Endometrial microvascular endothelial cells (primary cell): ENCODE measurements around the gene PHACTR2. TPM values are rescaled to one million over a fixed set of nuclear protein-coding genes. Genes with fewer than 3 reads are reported as not detected.
"Not testable (repeated sequence)": the region's sequence is repeated elsewhere in the genome, so short reads cannot be mapped to it uniquely, and the experiment has no call there.

Experiments
- in situ Hi-C: cut with HindIII; loops from 2 replicates; pipeline ENCODE4 v1.10.0; 2017; ENCODE audit warnings: low sequenced_read_pairs, low pct_unique_long_range_greater_than_20kb; ENCODE audit errors: inconsistent ontology term
- total RNA-seq: library from RNA; depleted of rRNA; stranded (reverse); fragments of >200 nt; gene quantifications from one replicate; pipeline ENCODE4 v1.2.3, GENCODE V29; 2015; ENCODE audit errors: inconsistent ontology term

Gene PHACTR2
- total RNA-seq, 1 donor from 2014 or later, result 91.1 TPM

GRCh38 chr6:143828572-143828971 lies 150.8 kb downstream of the PHACTR2 start:
- in situ Hi-C loops, result no loop called here

- in situ Hi-C loops, result no loop called here
Observed at GRCh38 chr6:143836150-143836549, 158.4 kb downstream of the PHACTR2 start.

- in situ Hi-C loops, result no loop called here
Observed at GRCh38 chr6:143838395-143838794, 160.6 kb downstream of the PHACTR2 start.

- in situ Hi-C loops, result no loop called here
Observed at GRCh38 chr6:143839196-143839595, 161.4 kb downstream of the PHACTR2 start.

- in situ Hi-C loops, result no loop called here
Observed at GRCh38 chr6:143840595-143841265, 163.0 kb downstream of the PHACTR2 start.

GRCh38 chr6:143842461-143842901 lies 164.7 kb downstream of the PHACTR2 start:
- in situ Hi-C loops, result no loop called here

GRCh38 chr6:143842902-143843676 lies 165.3 kb downstream of the PHACTR2 start, which contains the start of gene LTV1:
LTV1 (plus strand) TSS chr6:143843338; CDS start chr6:143843478, 140 bp downstream.
- in situ Hi-C loops, result no loop called here

- in situ Hi-C loops, result no loop called here
Observed at GRCh38 chr6:143843677-143843999, 165.9 kb downstream of the PHACTR2 start.

GRCh38 chr6:143844006-143844405 lies 166.2 kb downstream of the PHACTR2 start:
- in situ Hi-C loops, result no loop called here

- in situ Hi-C loops, result no loop called here
Observed at GRCh38 chr6:143845033-143845432, 167.3 kb downstream of the PHACTR2 start.

- in situ Hi-C loops, result not testable (repeated sequence)
Observed at GRCh38 chr6:143851706-143852105, 173.9 kb downstream of the PHACTR2 start.

- in situ Hi-C loops, result not testable (repeated sequence)
Observed at GRCh38 chr6:143855057-143855456, 177.3 kb downstream of the PHACTR2 start.

- in situ Hi-C loops, result not testable (repeated sequence)
Observed at GRCh38 chr6:143856762-143857161, 179.0 kb downstream of the PHACTR2 start.

GRCh38 chr6:143857651-143858050 lies 179.9 kb downstream of the PHACTR2 start:
- in situ Hi-C loops, result no loop called here

- in situ Hi-C loops, result no loop called here
Observed at GRCh38 chr6:143859891-143860660, 182.3 kb downstream of the PHACTR2 start.

GRCh38 chr6:143863771-143864170 lies 186.0 kb downstream of the PHACTR2 start:
- in situ Hi-C loops, result no loop called here

- in situ Hi-C loops, result no loop called here
Observed at GRCh38 chr6:143864234-143864633, 186.5 kb downstream of the PHACTR2 start, which contains the start of gene ZC2HC1B. ZC2HC1B (plus strand) TSS chr6:143864474; CDS start chr6:143864540, 66 bp downstream.

GRCh38 chr6:143867236-143867635 lies 189.5 kb downstream of the PHACTR2 start:
- in situ Hi-C loops, result no loop called here

- in situ Hi-C loops, result not testable (repeated sequence)
Observed at GRCh38 chr6:143868808-143869207, 191.0 kb downstream of the PHACTR2 start.
